ENCODE results near the gene COA7.

- no peak for TF ChIP-seq CTCF (IDR thresholded peaks at IDR 0.05)
- TF ChIP-seq EZH2 (IDR thresholded peaks at IDR 0.05): no peak
Measured at GRCh38 chr1:52747450-52747849, 49.3 kb upstream of the COA7 start.

Measured in neural progenitor cell (in vitro differentiated cells).